Upper lobe of left lung (tissue), 4 donors: Measurements from ENCODE around the gene RPLP1.

ENCODE experiments used
- CTCF ChIP-seq, 6 experiments: fragments of 450-650 bp in 4 of 6; fragments of 200-600 bp in 2 of 6; sonication (generic) in 2 of 6; IDR thresholded peaks; one replicate each; pipeline ENCODE4 v1.5.1; 2016 to 2019; ENCODE audit warnings: antibody characterized with exemption in 6 of 6
- EP300 ChIP-seq, 4 donors: sonication (generic); formaldehyde crosslinking; IDR thresholded peaks; one replicate each; pipeline ENCODE4 v1.5.1; 2017; ENCODE audit warnings: antibody characterized with exemption in 4 of 4, control low read depth in 2 of 4
- POLR2A ChIP-seq, 4 donors: fragments of 450-650 bp; IDR thresholded peaks; one replicate each; pipeline ENCODE4 v1.5.1; 2016 to 2017; ENCODE audit warnings: antibody characterized with exemption in 4 of 4, mild to moderate bottlenecking in 2 of 4
- POLR2AphosphoS5 ChIP-seq, 2 donors: sonication (generic); formaldehyde crosslinking; IDR thresholded peaks; one replicate each; pipeline ENCODE4 v1.5.1; 2017; ENCODE audit warnings: antibody characterized with exemption in 2 of 2

- TF ChIP-seq EP300 (IDR thresholded peaks at IDR 0.05) (no peak), CTCF (IDR thresholded peaks at IDR 0.05) (no peak), POLR2A (IDR thresholded peaks at IDR 0.05) (no peak), POLR2AphosphoS5 (IDR thresholded peaks at IDR 0.05) (no peak)
These were observed 21.7 kb downstream of the RPLP1 start for GRCh38 chr15:69474291-69474690.
